MM.1S (cell line): ENCODE measurements around the gene SCUBE3.

Experiments
- DNase-seq: peaks from one replicate; pipeline ENCODE4 v3.0.0-alpha.2; 2015
- H2AFZ ChIP-seq: fragments of 300-600 bp; sonication (generic); 2 replicates; pipeline ENCODE4 v1.6.0; 2016; ENCODE audit warnings: antibody characterized with exemption, low read length
- H3F3A ChIP-seq: fragments of 300-600 bp; sonication (generic); 2 replicates; pipeline ENCODE4 v1.6.1; 2016; ENCODE audit warnings: mild to moderate bottlenecking, antibody characterized with exemption, low read length, moderate library complexity, mixed read lengths; ENCODE audit not compliant: insufficient read depth
- H3K27ac ChIP-seq: fragments of 300-600 bp; sonication (generic); 2 replicates; pipeline ENCODE4 v1.5.1; 2016; ENCODE audit warnings: mild to moderate bottlenecking, low read length
- H3K27me3 ChIP-seq: fragments of 300-600 bp; sonication (generic); replicated peaks from 2 replicates; pipeline ENCODE4 v1.6.0; 2016; ENCODE audit warnings: low read length; ENCODE audit not compliant: insufficient read depth
- H3K36me3 ChIP-seq: fragments of 300-600 bp; sonication (generic); replicated peaks from 2 replicates; pipeline ENCODE4 v1.6.1; 2016; ENCODE audit warnings: mild to moderate bottlenecking, low read length, mixed read lengths; ENCODE audit not compliant: insufficient read depth
- H3K4me1 ChIP-seq: fragments of 300-600 bp; sonication (generic); 2 replicates; pipeline ENCODE4 v1.6.1; 2016; ENCODE audit warnings: low read length, mixed read lengths
- H3K4me2 ChIP-seq: fragments of 300-600 bp; sonication (generic); 2 replicates; pipeline ENCODE4 v1.6.0; 2016; ENCODE audit warnings: low read depth, low read length
- H3K4me3 ChIP-seq: fragments of 300-600 bp; sonication (generic); 2 replicates; pipeline ENCODE4 v1.5.1; 2016; ENCODE audit warnings: low read length, mixed read lengths
- H3K79me2 ChIP-seq: fragments of 300-600 bp; sonication (generic); 2 replicates; pipeline ENCODE4 v1.6.1; 2016; ENCODE audit warnings: mixed run types, low read length, mixed read lengths
- H3K9ac ChIP-seq: fragments of 300-600 bp; sonication (generic); 2 replicates; pipeline ENCODE4 v1.6.1; 2016; ENCODE audit warnings: low read length, mixed read lengths
- H3K9me2 ChIP-seq: fragments of 300-600 bp; sonication (generic); replicated peaks from 2 replicates; pipeline ENCODE4 v1.6.1; 2016; ENCODE audit warnings: mild to moderate bottlenecking, low read length, mixed read lengths; ENCODE audit not compliant: insufficient read depth
- H3K9me3 ChIP-seq: fragments of 300-600 bp; sonication (generic); replicated peaks from 2 replicates; pipeline ENCODE4 v1.6.1; 2016; ENCODE audit warnings: mild to moderate bottlenecking, low read length, mixed read lengths; ENCODE audit not compliant: insufficient read depth
- H4K20me1 ChIP-seq: fragments of 300-600 bp; sonication (generic); 2 replicates; pipeline ENCODE4 v1.6.1; 2016; ENCODE audit warnings: mild to moderate bottlenecking, low read length, moderate library complexity, mixed read lengths; ENCODE audit not compliant: insufficient read depth
- EZH2 ChIP-seq: fragments of 300-600 bp; sonication (generic); optimal IDR thresholded peaks from 2 replicates; pipeline ENCODE3; 2017; ENCODE audit warnings: low read depth, mild to moderate bottlenecking, antibody characterized with exemption, low read length, mixed read lengths
- EZH2phosphoT487 ChIP-seq: fragments of 300-600 bp; sonication (generic); IDR thresholded peaks from 2 replicates; pipeline ENCODE4 v1.6.1; 2018; ENCODE audit warnings: antibody characterized with exemption, low read length
- TF ChIP-seq, protein P1 (sequence below): fragments of 300-600 bp; sonication (generic); IDR thresholded peaks from 2 replicates; pipeline ENCODE4 v1.5.1; 2016; ENCODE audit warnings: antibody characterized with exemption, low read length, mixed read lengths

The SCUBE3 gene

DNA sequence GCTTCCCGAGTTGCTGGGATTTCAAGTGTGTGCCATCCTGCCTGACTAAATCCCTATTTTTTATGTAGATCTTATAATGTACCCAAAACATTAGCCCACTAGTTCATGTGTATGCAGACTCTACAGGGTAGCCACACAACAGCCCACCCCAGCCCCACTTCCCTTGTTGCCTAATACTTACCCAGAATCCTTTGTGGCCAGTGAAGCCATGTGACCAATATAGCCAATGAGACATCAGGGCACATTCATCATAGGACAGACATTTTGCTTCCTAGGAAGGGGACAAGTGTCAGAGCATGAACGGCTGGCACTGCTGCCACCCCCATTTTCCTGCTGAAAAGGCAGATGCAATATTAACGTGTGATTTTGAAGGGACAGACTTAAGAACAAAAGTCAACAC lies 36.6 kb upstream of the SCUBE3 start:
- Histone ChIP-seq H3K9me2 (no peaks in the 10 kb centered on the region), H4K20me1 (no peaks in the 10 kb centered on the region), H3K4me2 (no peak overlapping the region), H3K9me3 (no peaks in the 10 kb centered on the region), H3K79me2 (no peaks in the 10 kb centered on the region), H3F3A (no peaks in the 10 kb centered on the region), H3K4me3 (no peak overlapping the region), H3K4me1 (peaks cover 20% of the 10 kb centered on the region), H3K27me3 (no peaks in the 10 kb centered on the region), H3K36me3 (no peaks in the 10 kb centered on the region), H3K27ac (no peak overlapping the region), H3K9ac (no peak overlapping the region), H2AFZ (no peak overlapping the region)
- TF ChIP-seq EZH2 (no peak), EZH2phosphoT487 (no peak)
- TF ChIP-seq, protein P1, sequence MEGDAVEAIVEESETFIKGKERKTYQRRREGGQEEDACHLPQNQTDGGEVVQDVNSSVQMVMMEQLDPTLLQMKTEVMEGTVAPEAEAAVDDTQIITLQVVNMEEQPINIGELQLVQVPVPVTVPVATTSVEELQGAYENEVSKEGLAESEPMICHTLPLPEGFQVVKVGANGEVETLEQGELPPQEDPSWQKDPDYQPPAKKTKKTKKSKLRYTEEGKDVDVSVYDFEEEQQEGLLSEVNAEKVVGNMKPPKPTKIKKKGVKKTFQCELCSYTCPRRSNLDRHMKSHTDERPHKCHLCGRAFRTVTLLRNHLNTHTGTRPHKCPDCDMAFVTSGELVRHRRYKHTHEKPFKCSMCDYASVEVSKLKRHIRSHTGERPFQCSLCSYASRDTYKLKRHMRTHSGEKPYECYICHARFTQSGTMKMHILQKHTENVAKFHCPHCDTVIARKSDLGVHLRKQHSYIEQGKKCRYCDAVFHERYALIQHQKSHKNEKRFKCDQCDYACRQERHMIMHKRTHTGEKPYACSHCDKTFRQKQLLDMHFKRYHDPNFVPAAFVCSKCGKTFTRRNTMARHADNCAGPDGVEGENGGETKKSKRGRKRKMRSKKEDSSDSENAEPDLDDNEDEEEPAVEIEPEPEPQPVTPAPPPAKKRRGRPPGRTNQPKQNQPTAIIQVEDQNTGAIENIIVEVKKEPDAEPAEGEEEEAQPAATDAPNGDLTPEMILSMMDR: no peak
- DNase-seq: no peak

DNA sequence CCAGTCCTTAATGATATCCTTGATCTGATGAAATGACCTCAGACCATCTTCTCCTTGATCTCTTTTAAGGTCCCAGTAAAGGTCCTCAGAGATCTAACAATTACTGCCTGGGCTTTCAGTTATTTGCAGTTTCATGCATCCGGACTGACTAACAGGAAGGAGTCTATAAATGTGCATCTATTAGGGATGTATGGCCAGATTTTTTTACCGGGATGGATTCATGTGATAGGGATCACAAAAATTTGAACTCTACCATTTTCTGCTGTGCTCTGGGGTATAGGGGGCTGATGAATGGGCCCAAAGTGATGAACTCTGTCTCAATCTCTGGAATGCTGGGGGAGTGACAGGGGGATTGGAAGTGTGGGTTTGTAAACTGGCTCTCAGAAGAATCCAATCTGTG lies 36.2 kb upstream of the SCUBE3 start:
- H3K27me3 ChIP-seq: no peaks in the 10 kb centered on the region
- no peak overlapping the region for H3K9ac ChIP-seq
- H3F3A ChIP-seq: no peaks in the 10 kb centered on the region
- no peak overlapping the region for H3K4me3 ChIP-seq
- H3K9me2 ChIP-seq: no peaks in the 10 kb centered on the region
- DNase-seq: no peak
- H2AFZ ChIP-seq: no peak overlapping the region
- no peak overlapping the region for H3K4me2 ChIP-seq
- no peaks in the 10 kb centered on the region for H4K20me1 ChIP-seq
- no peak overlapping the region for H3K27ac ChIP-seq
- H3K4me1 ChIP-seq: peaks cover 20% of the 10 kb centered on the region
- TF ChIP-seq, protein P1: no peak
- TF ChIP-seq EZH2: no peak
- TF ChIP-seq EZH2phosphoT487: no peak
- H3K9me3 ChIP-seq: no peaks in the 10 kb centered on the region
- H3K36me3 ChIP-seq: no peaks in the 10 kb centered on the region
- no peaks in the 10 kb centered on the region for H3K79me2 ChIP-seq

DNA sequence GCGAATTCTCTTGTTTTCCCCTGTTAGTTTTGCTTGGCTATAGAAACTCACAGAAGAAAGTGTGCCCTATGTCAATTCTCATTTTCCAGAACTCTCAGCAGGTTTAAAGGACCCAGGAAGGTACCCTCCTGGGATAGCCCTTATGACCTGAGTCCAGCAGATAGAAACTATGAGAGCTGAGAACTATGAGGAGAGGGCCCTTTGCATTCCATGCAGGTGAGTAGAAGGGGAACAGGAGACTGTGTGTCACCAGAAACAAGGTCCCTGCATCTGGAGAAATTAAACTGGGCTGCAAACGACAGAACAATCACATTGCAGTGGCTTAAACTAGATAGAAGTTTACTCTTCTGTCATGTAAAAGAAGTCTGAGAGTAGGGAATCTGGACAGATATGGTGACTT lies 35.7 kb upstream of the SCUBE3 start:
- no peak overlapping the region for H3K4me2 ChIP-seq
- H3K4me1 ChIP-seq: peaks cover 20% of the 10 kb centered on the region
- no peak overlapping the region for H3K9ac ChIP-seq

More for the DNA sequence above, 35.7 kb upstream of the SCUBE3 start:
- Histone ChIP-seq H3K36me3 (no peaks in the 10 kb centered on the region), H2AFZ (no peak overlapping the region), H3K9me3 (no peaks in the 10 kb centered on the region), H3K4me3 (no peak overlapping the region), H3K79me2 (no peaks in the 10 kb centered on the region), H3K27me3 (no peaks in the 10 kb centered on the region), H4K20me1 (no peaks in the 10 kb centered on the region), H3K27ac (no peak overlapping the region), H3F3A (no peaks in the 10 kb centered on the region), H3K9me2 (no peaks in the 10 kb centered on the region)
- no peak for DNase-seq
- TF ChIP-seq EZH2: no peak
- TF ChIP-seq EZH2phosphoT487: no peak
- TF ChIP-seq, protein P1: no peak
